Measurements from ENCODE around the gene SFXN4. TPM values are rescaled to one million over a fixed set of nuclear protein-coding genes. Genes with fewer than 3 reads are reported as not detected.
"Not testable (repeated sequence)": the region's sequence is repeated elsewhere in the genome, so short reads cannot be mapped to it uniquely, and the experiment has no call there.

SFXN4 gene
- total RNA-seq, 2 donors from 2014 or later, result 18.3 to 23.2 TPM

- Histone ChIP-seq H3K36me3 (ENCODE audit: control insufficient read depth, insufficient read depth, low read length) (peaks cover 15% of the 10 kb centered on the region), H3K4me1 (ENCODE audit: control insufficient read depth, insufficient read depth, low read length) (no peaks in the 10 kb centered on the region), H3K27ac (ENCODE audit: low read depth, low read length) (no peak overlapping the region), H3K4me3 (ENCODE audit: low read length) (no peak overlapping the region), H3K9me3 (ENCODE audit: control insufficient read depth, low read length) (no peaks in the 10 kb centered on the region), H3K9ac (ENCODE audit: extremely low read depth, low read length, poor library complexity, severe bottlenecking) (no peak overlapping the region), H3K27me3 (ENCODE audit: control insufficient read depth, insufficient read depth, low read length, poor library complexity, severe bottlenecking) (no peaks in the 10 kb centered on the region)
- no peaks in the 10 kb centered on the region for H3K27me3 Mint-ChIP-seq (ENCODE audit: insufficient read depth)
- TF ChIP-seq, protein P1, sequence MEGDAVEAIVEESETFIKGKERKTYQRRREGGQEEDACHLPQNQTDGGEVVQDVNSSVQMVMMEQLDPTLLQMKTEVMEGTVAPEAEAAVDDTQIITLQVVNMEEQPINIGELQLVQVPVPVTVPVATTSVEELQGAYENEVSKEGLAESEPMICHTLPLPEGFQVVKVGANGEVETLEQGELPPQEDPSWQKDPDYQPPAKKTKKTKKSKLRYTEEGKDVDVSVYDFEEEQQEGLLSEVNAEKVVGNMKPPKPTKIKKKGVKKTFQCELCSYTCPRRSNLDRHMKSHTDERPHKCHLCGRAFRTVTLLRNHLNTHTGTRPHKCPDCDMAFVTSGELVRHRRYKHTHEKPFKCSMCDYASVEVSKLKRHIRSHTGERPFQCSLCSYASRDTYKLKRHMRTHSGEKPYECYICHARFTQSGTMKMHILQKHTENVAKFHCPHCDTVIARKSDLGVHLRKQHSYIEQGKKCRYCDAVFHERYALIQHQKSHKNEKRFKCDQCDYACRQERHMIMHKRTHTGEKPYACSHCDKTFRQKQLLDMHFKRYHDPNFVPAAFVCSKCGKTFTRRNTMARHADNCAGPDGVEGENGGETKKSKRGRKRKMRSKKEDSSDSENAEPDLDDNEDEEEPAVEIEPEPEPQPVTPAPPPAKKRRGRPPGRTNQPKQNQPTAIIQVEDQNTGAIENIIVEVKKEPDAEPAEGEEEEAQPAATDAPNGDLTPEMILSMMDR (conservative IDR thresholded peaks at IDR 0.05), result no peak
- no peak overlapping the region for H3K27ac Mint-ChIP-seq
- H3K36me3 Mint-ChIP-seq (ENCODE audit: low read depth), result peaks cover 60% of the 10 kb centered on the region
- no peak for DNase-seq
- no peak overlapping the region for H3K4me3 Mint-ChIP-seq
- H3K9me3 Mint-ChIP-seq, result no peaks in the 10 kb centered on the region
- WGBS, 2 experiments (ENCODE audit: insufficient coverage in 1 of 2, insufficient read length in 1 of 2), result 92 to 93% methylated on average over 11 to 12 of the region's 12 CpGs
- no peaks in the 10 kb centered on the region for H3K4me1 Mint-ChIP-seq
Observed at GRCh38 chr10:119153661-119154060, 11.9 kb downstream of the SFXN4 start.

DNA sequence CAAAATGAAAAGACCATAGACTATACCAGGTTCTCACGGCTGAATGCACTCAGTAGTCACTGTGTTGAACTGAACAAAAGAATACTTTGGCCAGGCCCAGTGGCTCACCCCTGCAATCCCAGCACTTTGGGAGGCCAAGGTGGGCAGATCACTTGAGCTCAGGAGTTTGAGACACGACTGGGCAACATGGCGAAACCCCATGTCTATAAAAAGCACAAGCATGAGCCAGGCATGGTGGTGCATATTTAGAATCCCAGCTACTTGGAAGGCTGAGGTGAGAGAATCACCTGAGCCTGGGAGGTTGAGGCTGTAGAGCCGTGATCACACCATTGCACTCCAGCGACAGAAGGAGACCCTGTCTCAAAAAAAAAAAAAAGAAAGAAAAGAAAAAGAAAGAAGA lies 12.5 kb downstream of the SFXN4 start:
- Histone ChIP-seq H3K27ac (ENCODE audit: low read depth, low read length) (no peak overlapping the region), H3K9ac (ENCODE audit: extremely low read depth, low read length, poor library complexity, severe bottlenecking) (no peak overlapping the region), H3K27me3 (ENCODE audit: control insufficient read depth, insufficient read depth, low read length, poor library complexity, severe bottlenecking) (no peaks in the 10 kb centered on the region), H3K9me3 (ENCODE audit: control insufficient read depth, low read length) (no peaks in the 10 kb centered on the region), H3K4me1 (ENCODE audit: control insufficient read depth, insufficient read depth, low read length) (no peaks in the 10 kb centered on the region), H3K4me3 (ENCODE audit: low read length) (no peak overlapping the region), H3K36me3 (ENCODE audit: control insufficient read depth, insufficient read depth, low read length) (peaks cover 15% of the 10 kb centered on the region)
- TF ChIP-seq, protein P1 (conservative IDR thresholded peaks at IDR 0.05), result no peak
- no peak for DNase-seq
- Mint-ChIP-seq H3K4me1 (no peaks in the 10 kb centered on the region), H3K27me3 (ENCODE audit: insufficient read depth) (no peaks in the 10 kb centered on the region), H3K27ac (no peak overlapping the region), H3K9me3 (no peaks in the 10 kb centered on the region), H3K36me3 (ENCODE audit: low read depth) (peaks cover 58% of the 10 kb centered on the region), H3K4me3 (no peak overlapping the region)
- 88 to 100% methylated on average over 5 of the region's 5 CpGs for WGBS, 2 experiments (ENCODE audit: insufficient coverage in 1 of 2, insufficient read length in 1 of 2)

GRCh38 chr10:119151601-119152000 lies 13.9 kb downstream of the SFXN4 start:
- not testable (repeated sequence) for H3K27ac Mint-ChIP-seq; H3K9me3 ChIP-seq (ENCODE audit: control insufficient read depth, low read length); H3K4me1 ChIP-seq (ENCODE audit: control insufficient read depth, insufficient read depth, low read length); DNase-seq; H3K27me3 Mint-ChIP-seq (ENCODE audit: insufficient read depth); H3K9ac ChIP-seq (ENCODE audit: extremely low read depth, low read length, poor library complexity, severe bottlenecking); H3K27me3 ChIP-seq (ENCODE audit: control insufficient read depth, insufficient read depth, low read length, poor library complexity, severe bottlenecking); H3K4me3 ChIP-seq (ENCODE audit: low read length); H3K4me3 Mint-ChIP-seq; H3K9me3 Mint-ChIP-seq; H3K4me1 Mint-ChIP-seq; H3K27ac ChIP-seq (ENCODE audit: low read depth, low read length)
- peaks cover 58% of the 10 kb centered on the region for H3K36me3 Mint-ChIP-seq (ENCODE audit: low read depth)
- H3K36me3 ChIP-seq (ENCODE audit: control insufficient read depth, insufficient read depth, low read length), result peaks cover 15% of the 10 kb centered on the region
- WGBS, 2 experiments (ENCODE audit: insufficient coverage in 1 of 2, insufficient read length in 1 of 2), result 84 to 91% methylated on average over 4 to 6 of the region's 6 CpGs

GRCh38 chr10:119149729-119150128 lies 15.8 kb downstream of the SFXN4 start:
- no peak overlapping the region for H3K27ac Mint-ChIP-seq

More at GRCh38 chr10:119149729-119150128, 15.8 kb downstream of the SFXN4 start:
- Histone ChIP-seq H3K9ac (ENCODE audit: extremely low read depth, low read length, poor library complexity, severe bottlenecking) (no peak overlapping the region), H3K4me1 (ENCODE audit: control insufficient read depth, insufficient read depth, low read length) (no peaks in the 10 kb centered on the region), H3K27ac (ENCODE audit: low read depth, low read length) (no peak overlapping the region), H3K9me3 (ENCODE audit: control insufficient read depth, low read length) (no peaks in the 10 kb centered on the region), H3K4me3 (ENCODE audit: low read length) (no peak overlapping the region), H3K27me3 (ENCODE audit: control insufficient read depth, insufficient read depth, low read length, poor library complexity, severe bottlenecking) (no peaks in the 10 kb centered on the region), H3K36me3 (ENCODE audit: control insufficient read depth, insufficient read depth, low read length) (peaks cover 12% of the 10 kb centered on the region)
- 87 to 90% methylated on average over 11 to 13 of the region's 13 CpGs for WGBS, 2 experiments (ENCODE audit: insufficient coverage in 1 of 2, insufficient read length in 1 of 2)
- peak; percentile 75 for DNase-seq
- Mint-ChIP-seq H3K4me3 (no peak overlapping the region), H3K9me3 (no peaks in the 10 kb centered on the region), H3K36me3 (ENCODE audit: low read depth) (peaks cover 50% of the 10 kb centered on the region), H3K4me1 (no peaks in the 10 kb centered on the region), H3K27me3 (ENCODE audit: insufficient read depth) (no peaks in the 10 kb centered on the region)
- TF ChIP-seq, protein P1 (conservative IDR thresholded peaks at IDR 0.05), result peak; percentile 60

Measured in endodermal cell (in vitro differentiated cells).